Nephron progenitor cell (in vitro differentiated cells): ENCODE measurements around the gene ZFP36L2.

ENCODE experiments used
- DNase-seq: peaks from one replicate; pipeline ENCODE4 v3.0.0; 2021
- H3K27ac Mint-ChIP-seq: 2 replicates; pipeline ENCODE4 v1.8.0; 2021; ENCODE audit warnings: mild to moderate bottlenecking, moderate library complexity, mixed read lengths
- H3K27me3 Mint-ChIP-seq: 2 replicates; pipeline ENCODE4 v1.8.0; 2021; ENCODE audit warnings: mild to moderate bottlenecking, low read depth, mixed read lengths; ENCODE audit not compliant: poor library complexity
- H3K36me3 Mint-ChIP-seq: 2 replicates; pipeline ENCODE4 v1.8.0; 2021; ENCODE audit warnings: low read depth, mixed read lengths
- H3K4me1 Mint-ChIP-seq: 2 replicates; pipeline ENCODE4 v1.8.0; 2021; ENCODE audit warnings: mixed read lengths
- H3K4me3 Mint-ChIP-seq: 2 replicates; pipeline ENCODE4 v1.8.0; 2021; ENCODE audit warnings: mild to moderate bottlenecking, moderate library complexity, mixed read lengths
- H3K9me3 Mint-ChIP-seq: 2 replicates; pipeline ENCODE4 v1.8.0; 2021; ENCODE audit warnings: mild to moderate bottlenecking, moderate library complexity, mixed read lengths
- CTCF ChIP-seq: fragments of 200-600 bp; sonication (generic); IDR thresholded peaks from 2 replicates; pipeline ENCODE4 v1.5.0; 2021; ENCODE audit warnings: antibody characterized with exemption

ZFP36L2 gene

DNA sequence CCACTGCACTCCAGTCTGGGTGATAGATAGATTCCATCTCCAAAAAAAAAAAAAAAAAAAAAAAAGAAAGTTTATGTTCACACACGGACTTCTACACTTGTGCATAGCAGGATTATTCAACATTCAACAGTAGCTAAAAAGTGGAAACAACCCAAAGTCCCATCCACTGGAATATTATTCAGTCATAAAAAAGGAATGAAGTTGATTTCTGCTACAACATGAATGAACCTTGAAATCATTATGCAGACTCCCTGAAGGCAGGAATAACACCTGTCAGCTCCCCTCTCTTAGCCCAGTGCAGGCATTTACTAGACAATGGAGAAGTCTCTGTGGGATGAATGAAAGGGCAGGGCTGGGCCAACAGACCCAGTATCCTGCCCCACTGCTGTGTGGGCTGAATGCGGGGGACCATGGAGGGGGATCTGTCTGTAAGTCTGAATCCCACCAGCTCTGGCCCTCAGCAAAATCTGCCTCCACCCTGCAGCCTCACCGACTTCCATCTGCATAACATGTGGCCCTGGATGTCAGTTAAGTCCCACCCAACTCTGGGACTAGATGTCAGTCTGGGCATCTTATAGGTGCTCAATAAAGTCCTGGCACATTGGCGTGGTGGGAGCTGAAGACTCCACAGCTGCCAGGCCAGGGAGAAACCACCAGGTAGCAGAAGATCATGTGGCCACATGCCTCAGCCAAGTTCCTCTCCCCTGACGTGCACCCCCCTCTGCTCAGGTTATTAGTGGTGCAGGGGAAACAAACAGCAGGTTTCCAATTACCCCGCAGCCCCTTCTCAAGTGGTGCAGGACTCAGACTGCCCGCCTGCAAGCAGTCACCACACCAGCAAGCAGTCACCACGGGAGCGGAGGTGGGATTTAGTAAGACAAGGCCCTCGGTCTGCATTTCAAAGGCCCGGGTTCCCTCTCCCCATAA is 8.9 kb downstream of the ZFP36L2 start:
- no peaks in the 10 kb centered on the region for H3K9me3 Mint-ChIP-seq
- no peak for TF ChIP-seq CTCF
- peak; percentile 61 for DNase-seq
- peak overlapping the region; percentile 66 for H3K4me3 Mint-ChIP-seq
- no peaks in the 10 kb centered on the region for H3K36me3 Mint-ChIP-seq
- peaks cover 66% of the 10 kb centered on the region for H3K4me1 Mint-ChIP-seq
- peak overlapping the region; percentile 96 for H3K27ac Mint-ChIP-seq
- H3K27me3 Mint-ChIP-seq, result no peaks in the 10 kb centered on the region

DNA sequence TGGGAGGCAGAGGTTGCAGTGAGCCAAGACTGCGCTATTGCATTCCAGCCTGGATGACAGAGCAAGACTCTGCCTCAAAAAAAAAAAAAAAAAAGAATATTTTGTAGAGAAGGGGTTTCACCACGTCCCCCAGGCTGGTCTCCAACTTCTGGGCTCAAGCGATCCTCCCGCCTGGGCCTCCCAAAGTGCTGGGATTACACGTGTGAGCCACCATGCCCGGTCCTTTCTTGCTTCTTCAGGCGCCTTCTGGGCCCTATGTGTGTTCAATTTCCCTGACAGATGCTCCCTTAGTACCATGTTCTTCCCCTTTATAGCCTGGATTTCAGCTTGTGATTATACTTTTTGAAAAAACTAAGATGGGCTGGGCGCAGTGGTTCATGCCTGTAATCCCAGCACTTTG is 9.8 kb downstream of the ZFP36L2 start:
- Mint-ChIP-seq H3K27me3 (no peaks in the 10 kb centered on the region), H3K4me3 (no peak overlapping the region), H3K27ac (no peak overlapping the region), H3K4me1 (peaks cover 60% of the 10 kb centered on the region), H3K9me3 (no peaks in the 10 kb centered on the region), H3K36me3 (no peaks in the 10 kb centered on the region)
- TF ChIP-seq CTCF, result no peak
- no peak for DNase-seq

DNA sequence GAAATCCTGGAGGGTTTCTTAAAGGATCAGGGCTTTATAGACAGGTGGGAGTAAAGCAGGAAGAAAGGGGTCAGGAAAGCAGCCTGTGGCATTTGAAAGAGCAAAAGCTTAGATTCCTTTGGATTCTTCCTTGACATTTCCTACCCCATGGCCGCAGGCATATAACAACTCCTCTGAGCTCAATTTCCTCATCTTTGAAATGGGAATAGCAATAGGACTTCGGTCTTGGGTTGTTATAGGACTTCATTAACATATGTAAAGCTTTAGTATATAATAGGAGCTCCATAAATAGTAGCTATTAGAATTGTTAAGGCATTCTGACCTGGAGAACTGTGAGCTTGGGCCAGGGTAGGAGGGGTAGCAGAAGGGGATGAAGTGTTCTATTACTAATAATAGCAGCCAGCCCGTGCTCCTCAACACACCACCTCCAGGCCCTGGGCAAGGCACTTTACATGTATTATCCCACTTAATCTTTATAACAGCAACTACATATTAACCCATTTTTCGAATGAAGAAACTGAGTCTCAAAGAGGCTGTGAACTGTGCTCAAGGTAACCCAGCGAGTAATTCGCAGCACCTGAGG is 10.6 kb downstream of the ZFP36L2 start:
- DNase-seq, result no peak
- no peak overlapping the region for H3K4me3 Mint-ChIP-seq
- peaks cover 54% of the 10 kb centered on the region for H3K4me1 Mint-ChIP-seq
- H3K27me3 Mint-ChIP-seq, result no peaks in the 10 kb centered on the region
- TF ChIP-seq CTCF, result no peak
- H3K9me3 Mint-ChIP-seq, result no peaks in the 10 kb centered on the region
- H3K36me3 Mint-ChIP-seq, result no peaks in the 10 kb centered on the region
- peak overlapping the region; percentile 97 for H3K27ac Mint-ChIP-seq

- Mint-ChIP-seq H3K36me3 (no peaks in the 10 kb centered on the region), H3K4me1 (peaks cover 50% of the 10 kb centered on the region), H3K9me3 (no peaks in the 10 kb centered on the region), H3K27me3 (no peaks in the 10 kb centered on the region), H3K27ac (no peak overlapping the region), H3K4me3 (no peak overlapping the region)
- no peak for TF ChIP-seq CTCF
- DNase-seq, result no peak
Measured at GRCh38 chr2:43214253-43214652, 12.2 kb downstream of the ZFP36L2 start.

DNA sequence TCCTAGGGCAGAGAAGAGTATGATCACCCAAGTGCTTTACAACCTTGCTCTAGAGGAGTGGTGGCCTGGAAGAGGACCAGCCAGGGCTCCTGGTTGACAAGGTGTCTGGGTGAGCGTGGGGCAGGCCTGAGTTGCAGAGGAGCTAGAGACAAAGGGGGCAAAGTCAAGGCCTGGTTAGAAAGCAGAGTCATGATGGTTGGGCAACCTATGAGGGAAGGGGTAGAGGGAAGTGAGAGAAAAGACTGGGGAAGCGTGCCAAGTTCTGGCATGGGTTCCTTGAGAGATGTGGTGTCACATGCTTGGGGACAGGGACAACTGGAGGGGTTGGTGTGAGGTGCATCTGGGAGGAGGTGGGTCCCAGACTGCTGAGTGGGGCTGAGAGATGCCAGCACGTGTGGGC is 13.5 kb downstream of the ZFP36L2 start:
- Mint-ChIP-seq H3K27ac (peak overlapping the region; percentile 61), H3K4me3 (no peak overlapping the region), H3K9me3 (no peaks in the 10 kb centered on the region), H3K27me3 (peaks cover 2% of the 10 kb centered on the region), H3K36me3 (no peaks in the 10 kb centered on the region), H3K4me1 (peaks cover 37% of the 10 kb centered on the region)
- TF ChIP-seq CTCF, result no peak
- no peak for DNase-seq
